GM18517 (cell line): Measurements from ENCODE around the gene ABCG1.

Experiments
- ATAC-seq: cut with Tn5 transposase; IDR thresholded peaks from one replicate; pipeline ENCODE4 v1.9.1; 2021; ENCODE audit warnings: mild to moderate bottlenecking, moderate library complexity; ENCODE audit not compliant: unreplicated experiment

ABCG1 gene

DNA sequence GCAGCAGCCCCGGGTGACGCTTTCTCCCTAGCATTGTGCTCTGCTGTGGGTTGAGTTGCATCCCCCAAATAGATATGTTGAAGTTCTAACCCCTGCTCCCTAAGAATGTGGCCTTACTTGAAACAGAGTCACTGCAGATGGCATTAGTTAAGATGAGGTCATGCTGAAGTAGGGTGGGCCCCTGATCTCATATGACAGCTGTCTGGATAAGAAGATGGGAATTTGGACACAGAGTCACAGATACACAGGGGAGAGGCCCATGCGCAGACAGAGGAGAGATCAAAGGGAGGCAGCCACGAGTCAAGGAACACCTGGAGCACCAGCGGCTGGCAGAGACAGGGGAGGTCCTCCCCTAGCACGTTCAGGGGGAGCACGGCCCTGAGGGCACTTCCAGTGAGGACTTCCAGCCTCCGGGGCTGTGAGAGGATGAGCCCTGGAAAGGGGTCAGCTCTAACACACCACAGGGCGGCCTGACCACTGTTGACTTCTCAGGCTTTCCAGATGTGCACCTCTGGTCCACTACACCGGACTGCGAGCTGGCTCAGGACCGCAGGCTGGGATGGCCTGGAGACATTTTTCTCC is 46.4 kb downstream of the ABCG1 start:
- no peak for ATAC-seq

DNA sequence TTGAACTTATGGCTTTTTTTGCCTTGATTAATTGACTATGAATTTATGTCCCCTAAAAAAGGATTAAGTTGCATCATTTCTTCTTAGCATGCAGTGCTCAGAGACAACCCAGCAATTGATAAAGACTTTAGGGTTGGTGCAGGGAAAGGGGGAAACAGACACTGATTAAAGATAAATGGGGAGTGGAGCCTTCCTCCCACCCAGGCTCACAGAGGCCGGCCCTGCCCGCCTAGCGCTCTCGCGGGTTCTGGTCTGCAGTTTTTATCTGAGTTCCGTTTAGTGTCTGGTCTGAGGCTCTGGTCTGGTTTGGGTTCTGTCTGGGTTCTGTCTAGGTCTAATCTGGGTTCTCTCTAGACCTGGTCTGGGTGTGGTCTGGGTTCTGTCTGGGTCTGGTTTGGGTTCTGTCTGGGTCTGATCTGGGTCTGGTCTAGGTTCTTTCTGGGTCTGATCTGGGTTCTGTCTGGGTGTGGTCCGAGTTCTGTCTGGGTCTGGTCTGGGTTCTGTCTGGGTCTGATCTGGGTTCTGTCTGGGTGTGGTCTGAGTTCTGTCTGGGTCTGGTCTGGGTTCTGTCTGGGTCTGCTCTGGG is 48.1 kb downstream of the ABCG1 start:
- no peak for ATAC-seq

DNA sequence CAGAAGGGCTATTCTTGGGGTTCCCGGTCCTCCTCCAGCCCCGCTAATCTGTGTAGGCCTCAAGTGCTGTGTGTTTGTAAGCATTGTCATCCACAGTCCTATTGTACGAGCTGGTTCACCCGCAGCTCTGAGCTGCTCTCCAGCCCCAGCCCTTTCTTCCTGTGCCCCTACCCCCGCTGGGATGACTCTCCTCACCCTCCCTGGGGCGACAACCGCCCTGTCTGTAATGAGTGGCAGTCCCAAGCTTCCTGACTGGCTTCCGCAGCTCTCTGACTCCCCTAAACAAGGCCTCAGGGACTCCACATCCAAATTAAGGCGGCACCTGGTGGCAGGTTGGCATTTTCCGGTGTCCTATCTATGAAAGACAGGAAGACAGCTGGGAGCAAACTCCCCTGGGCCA is 50.4 kb downstream of the ABCG1 start:
- no peak for ATAC-seq

DNA sequence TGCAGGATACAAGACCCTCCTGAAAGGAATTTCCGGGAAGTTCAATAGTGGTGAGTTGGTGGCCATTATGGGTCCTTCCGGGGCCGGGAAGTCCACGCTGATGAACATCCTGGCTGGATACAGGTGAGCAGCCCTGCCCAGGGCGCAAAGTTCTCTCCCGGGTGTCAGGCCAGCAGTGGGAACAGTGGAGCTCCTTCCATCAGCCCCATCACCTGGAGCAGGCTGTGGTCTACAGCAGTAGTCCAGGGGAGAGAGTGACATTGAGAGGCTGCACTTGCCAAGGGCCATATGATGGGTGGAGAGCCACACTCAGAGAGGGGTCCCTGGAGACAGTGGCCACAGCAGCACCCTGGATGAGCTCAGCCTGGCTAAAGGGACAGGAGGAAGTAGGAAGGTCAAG is 52.1 kb downstream of the ABCG1 start:
- no peak for ATAC-seq

DNA sequence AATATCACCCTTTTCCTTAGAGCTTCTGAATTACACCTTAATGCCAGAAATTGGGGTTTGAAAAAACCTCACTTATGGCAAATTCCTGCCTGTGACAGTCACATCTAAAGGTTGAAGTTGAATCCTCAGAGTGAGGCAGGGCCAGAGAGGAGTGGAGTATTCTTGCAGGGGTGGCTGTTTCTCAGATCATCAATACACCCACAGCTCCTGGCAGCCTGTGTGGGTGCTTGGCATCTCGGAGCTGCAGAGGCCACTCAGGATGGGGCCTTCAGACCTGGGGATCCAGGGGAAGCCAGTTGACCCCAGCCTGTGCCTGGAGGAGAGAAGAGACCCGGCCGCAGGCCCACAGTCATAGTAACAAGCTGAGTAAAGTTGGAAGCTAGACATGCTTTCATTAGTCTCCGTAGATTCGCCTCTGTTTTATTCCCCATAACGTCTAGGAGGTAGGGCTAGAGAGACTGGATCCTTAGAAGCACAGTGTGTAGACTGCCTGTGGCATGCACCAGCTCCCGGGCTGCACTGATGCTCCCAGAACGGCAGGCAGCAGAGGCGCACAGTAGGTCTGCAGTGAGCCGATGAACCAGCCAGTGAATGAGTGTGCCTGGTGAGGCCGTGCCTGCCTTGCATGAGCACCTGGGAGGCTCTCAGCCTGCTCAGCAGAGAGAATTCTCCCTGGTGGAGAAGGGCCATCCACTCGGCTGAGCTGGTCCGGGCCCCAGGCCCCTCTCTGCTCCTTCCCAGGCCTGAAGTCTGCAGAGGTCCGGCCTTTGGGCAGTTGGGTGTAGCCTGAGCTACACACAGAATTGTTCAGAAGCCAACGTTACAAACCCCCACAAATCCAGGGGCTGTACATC is 53.4 kb downstream of the ABCG1 start:
- ATAC-seq, result no peak

DNA sequence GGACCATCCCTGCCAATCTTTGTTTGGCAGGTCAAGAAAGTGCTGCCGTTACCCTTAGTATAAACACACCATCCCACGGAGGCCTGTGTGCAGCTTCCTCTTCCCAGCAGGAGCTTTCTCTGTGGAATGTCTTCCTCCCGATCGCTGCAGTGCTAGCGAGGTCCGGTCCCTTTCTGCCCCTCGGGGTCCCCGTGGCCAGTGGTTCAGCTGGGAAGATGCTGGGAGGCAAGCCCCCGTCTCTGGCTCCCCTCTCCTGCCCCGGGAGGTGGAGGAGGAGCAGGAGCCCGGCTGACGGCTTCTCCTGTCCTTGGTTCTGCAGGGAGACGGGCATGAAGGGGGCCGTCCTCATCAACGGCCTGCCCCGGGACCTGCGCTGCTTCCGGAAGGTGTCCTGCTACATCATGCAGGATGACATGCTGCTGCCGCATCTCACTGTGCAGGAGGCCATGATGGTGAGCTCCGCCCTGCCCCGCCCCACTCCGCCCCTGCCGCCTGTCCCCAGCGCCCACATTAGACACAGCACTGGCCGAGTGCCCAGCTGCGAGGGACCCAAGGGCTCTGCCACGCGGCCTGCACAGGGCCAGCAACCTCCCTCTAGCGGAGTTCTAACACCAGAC is 54.2 kb downstream of the ABCG1 start:
- no peak for ATAC-seq

DNA sequence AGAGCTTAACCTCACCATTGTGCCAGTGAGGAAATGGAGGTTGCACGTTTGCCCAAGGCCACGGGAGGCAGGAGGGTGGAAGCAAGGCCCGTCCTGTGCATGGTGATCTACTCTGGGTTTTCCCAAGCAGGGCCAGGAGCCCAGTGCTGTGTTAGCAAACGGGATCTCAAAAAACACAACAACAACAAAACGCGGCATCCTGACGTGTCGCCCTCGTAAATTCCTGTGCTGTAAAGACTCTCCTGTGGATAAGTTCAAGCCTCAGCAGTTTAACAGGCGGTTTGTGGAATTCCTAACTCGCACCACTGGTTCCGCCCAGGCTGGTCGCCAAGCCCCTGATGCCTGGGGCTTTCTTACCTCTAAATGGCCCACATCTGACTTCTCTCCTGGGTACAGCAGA is 57.1 kb downstream of the ABCG1 start:
- no peak for ATAC-seq

DNA sequence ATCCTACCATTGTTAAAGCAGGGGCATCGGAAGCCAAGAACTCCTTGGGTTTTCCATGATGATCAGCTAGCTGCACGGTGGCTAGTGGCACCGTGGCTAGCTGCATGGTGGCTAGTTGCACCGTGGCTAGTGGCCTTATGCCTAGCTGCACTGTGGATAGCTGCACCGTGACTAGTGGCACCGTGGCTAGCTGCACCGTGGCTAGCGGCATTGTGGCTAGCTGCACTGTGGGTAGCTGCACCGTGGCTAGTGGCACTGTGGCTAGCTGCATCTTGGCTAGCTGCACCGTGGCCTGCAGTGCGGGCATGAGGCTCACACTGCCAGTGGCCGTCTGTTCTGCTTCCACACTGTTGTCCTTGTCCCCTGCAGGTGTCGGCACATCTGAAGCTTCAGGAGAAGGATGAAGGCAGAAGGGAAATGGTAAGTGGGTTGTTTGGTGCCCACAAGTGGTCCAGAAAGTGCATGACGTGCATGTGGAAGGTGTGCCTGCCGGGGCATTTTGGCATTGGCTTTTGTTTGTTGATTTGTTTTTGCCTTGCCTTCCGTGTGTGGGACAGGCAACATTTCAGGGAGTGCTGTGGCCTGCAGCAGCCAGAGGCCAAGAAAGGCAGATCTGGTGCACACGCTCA is 57.7 kb downstream of the ABCG1 start:
- ATAC-seq, result no peak

DNA sequence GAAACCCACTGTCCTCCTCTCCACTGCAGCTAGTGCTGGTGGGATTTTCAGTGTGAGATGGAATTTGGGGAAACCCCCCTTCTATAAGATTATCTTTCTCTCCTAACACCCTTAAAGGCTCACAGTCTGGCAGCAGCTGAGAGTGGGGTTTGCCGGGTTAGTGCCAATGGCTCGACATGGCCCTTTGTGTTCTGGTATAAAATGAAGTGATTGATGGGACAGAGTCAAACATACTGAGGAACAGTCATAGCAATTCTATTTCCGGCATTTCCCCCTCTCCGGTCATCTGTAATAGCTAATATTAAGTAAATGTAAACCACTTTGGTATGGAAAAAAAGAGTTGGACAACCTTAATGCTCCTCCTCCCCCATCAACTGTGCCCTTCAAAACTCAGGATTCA is 58.7 kb downstream of the ABCG1 start:
- no peak for ATAC-seq

DNA sequence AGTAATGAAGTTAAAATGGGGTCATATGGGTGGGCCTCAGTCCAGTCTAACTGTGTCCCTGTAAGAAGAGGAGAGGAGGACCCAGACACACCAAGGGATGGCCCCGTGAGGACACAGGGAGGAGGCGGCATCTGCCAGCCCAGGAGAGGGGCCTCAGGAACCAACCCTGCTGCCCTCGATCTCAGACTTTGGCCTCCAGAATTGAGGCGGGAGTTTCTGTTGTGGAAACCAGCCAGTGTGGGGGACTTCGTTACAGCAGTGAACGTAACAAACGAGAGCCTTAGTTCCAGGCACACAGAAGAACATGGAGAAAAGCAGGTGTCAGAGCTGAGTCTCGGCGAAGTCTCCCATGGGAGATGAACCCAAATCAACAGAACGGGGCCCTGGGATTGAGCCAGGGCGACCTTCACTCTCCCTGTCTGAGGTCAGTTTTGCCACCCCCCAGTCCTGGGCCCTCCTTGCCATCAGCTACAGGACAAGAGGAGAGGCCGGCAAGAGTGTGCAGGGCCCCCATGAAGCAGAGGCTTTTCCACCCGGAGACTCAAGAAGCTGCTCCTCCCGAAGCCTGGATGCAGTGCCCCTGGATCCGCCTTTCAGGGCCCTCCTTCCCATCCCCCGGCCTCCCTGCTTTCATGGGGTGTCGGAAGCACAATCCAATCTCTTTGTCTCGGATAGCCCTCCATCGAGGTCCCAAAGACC is 59.7 kb downstream of the ABCG1 start:
- no peak for ATAC-seq

DNA sequence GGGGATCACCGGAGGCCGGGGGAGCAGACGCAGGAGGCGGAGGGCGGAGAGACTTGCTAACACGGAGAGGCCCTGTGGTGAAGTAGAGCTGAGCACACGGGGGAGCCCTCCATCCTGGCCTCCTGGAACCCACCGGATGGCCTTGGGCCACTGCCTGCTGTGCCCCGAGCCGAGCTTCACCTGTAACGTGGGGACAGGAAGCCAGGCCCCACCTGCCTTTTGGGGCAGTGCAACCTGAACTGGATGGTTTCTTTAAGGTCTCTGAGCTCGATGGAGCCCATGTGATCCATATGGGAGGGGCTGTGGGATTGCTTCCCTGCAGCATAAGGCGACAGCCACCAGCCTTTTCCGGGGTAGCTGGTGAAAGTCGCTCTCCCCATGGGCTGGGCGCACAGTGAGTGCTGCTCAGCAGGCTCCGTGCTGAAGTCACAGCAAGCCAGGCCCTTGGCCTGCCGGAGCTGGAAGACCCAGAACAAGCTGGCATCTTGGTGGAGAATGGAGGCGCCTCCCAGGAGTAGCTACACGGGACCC is 60.5 kb downstream of the ABCG1 start:
- no peak for ATAC-seq

DNA sequence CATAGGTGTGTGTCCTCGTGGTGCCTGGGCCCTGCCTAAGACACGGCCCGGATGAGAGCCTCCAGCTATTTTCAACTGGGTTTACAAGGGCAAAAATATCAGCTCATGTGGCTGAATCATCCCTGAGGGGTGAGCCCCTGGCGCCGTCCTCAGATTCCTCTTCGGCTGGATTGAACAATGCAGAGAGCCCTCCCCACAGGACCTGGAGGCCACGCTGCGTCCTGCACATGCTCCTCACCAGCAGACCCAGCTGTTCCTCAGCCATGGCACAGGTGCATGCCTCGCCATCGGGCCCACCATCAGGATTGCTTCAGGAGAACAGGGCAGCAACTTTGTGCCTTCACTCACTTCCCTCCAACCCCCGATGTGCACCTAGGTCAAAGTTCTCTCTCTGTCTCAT is 60.9 kb downstream of the ABCG1 start:
- no peak for ATAC-seq

DNA sequence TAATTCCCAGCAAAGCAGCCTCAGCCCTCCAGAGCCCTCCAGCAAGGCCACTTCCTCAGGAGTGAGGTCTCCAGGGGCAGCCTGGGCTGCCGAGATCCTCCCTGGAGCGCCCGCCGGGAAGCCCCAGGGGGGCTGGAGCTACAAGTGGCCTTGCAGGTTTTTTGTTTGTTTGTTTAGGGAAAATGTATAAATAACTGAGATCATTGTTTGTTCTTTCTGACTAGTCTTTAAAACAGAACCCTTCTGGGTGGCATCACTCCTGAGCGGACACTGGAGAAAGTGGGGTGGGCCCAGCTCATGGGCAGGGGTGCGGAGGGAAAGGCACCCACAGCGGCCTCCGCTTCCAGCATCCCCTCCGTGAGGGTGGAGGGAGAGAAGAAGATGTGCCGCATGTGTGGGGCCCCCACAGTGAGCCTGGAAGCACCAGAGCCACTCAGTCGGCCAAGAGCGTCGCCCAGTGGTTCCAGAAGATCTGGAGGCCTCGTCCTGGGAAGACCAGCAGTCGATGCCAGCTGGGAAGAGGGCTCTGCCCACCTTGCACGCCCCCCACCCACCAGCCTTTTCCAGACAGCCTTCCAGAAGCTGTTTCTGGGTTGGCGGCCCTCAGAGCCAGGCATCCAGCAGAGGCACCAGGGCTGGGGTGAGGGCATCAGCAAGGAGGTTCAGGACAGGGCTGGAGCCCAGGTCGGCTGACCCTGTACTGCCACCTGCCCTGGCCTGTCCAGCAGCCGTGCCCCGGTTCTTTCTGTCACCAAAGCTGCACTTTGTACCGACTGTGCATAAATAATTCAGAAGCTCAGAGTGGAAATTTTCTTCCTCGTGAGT is 61.6 kb downstream of the ABCG1 start:
- ATAC-seq, result no peak

DNA sequence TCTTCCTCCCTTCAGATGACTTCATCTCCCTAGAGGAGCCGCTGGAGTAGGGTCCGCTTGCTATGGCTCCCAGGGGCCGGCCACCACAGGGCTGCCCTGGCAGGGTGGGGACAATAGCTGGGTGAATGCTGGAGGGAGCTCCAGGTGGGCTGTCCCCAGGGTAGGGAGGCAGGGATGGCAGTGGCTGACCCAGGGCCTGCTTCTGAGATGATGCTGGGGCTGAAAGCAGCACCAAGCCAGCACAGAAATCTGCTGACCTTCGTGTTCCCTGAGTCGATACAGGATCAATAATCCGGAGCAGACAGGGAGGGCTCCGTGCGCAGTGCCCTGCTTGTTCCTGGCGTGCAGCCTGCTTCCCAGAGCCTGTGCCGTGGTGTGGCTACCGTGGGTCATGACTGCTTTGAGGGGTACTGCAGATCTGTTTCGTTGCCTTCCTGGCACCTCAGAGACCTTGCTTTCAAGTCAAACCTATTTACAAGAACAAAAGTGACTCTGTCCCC is 62.3 kb downstream of the ABCG1 start:
- ATAC-seq, result no peak

DNA sequence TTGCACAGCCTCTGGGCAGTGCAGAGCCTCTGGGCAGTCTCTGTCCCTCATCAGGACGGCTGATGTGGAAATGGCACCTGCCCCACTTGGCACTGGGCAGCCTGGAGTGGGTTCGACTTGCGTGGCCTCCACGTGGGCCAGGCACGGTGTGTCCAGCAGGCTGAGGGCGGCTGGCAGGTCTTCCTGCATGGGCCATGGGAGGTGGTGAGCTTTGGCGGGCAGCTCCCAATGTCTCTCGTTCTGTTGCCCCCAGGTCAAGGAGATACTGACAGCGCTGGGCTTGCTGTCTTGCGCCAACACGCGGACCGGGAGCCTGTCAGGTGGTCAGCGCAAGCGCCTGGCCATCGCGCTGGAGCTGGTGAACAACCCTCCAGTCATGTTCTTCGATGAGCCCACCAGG is 63.1 kb downstream of the ABCG1 start:
- ATAC-seq, result no peak

DNA sequence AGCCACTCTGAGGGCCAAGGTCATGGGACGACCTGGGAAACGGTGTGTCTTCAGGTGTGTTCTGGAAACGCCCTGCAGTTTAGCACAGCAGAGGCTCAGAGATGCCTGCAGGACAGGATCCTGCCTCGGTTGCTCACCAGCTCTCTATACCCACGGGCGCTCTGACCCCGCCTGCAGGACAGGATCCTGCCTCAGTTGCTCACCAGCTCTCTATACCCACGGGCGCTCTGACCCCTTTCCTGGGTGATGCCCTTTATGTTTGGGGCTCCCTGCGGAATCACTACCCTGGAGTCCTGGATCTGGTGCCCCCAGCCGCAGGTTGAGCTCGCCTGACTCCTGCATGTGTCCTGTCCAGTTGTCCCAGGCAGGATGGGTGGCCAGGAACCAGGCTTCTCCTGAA is 63.8 kb downstream of the ABCG1 start:
- no peak for ATAC-seq

DNA sequence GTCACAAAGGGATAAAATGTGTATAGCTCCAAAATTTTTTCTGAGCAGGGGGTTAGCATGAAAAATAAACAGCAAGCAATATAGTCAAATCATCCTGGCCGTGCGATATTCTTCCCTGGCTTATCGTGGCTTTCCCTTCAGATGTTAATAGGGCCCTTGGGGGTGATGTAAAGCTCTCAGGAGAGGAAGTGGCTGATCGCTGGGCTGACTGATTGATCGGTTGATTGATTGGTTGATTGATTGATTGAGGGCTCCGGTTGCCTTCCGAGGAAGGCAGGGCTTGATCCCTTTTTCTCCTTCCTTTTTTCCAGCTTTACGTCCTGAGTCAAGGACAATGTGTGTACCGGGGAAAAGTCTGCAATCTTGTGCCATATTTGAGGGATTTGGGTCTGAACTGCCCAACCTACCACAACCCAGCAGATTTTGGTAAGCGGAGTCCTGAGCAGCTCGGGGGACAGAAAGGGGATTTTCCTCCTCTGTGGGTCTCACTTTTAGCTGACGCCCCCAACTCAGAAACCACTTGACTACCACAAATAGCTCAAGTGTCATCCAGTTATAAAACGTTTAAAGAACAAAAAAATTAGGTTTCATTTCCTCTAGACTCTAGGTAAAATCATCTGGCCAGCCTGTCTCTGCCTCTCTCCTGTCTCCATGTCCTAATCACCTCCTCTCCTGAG is 66.8 kb downstream of the ABCG1 start:
- ATAC-seq, result no peak

DNA sequence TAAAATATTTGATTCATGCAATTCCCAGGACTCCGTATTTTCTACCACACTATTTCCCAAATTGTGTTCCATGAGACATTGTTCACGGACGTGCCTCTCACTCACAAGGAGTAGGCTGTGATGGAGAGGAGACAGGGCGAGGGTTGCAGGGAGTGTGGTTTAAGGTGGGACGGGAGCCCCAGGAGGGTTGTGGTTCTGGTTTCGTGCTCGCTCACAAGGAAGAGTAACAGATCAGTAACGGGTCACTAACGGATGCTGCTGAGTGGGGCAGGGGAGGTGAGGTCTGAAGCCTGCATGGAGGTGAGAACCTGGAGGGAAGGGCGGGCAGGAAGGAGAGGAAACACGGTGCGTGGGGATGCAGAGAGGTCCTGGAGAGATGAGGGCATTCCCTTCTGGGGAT is 67.5 kb downstream of the ABCG1 start:
- no peak for ATAC-seq
